ENCODE data around the gene FAM53A.
A peak's percentile ranks its signal among the peaks of the same experiment; 100 is the strongest.

Gene FAM53A

GRCh38 chr4:1683736-1684505, at the start of gene FAM53A:
FAM53A (minus strand) TSS chr4:1684313; CDS start chr4:1668741, 15,572 bp downstream.
- peak; percentile 86 for DNase-seq (ENCODE audit: low spot score)

GRCh38 chr4:1732911-1733310, 48.8 kb upstream of the FAM53A start:
- no peak for DNase-seq (ENCODE audit: low spot score)

GRCh38 chr4:1731180-1731579, 47.1 kb upstream of the FAM53A start:
- DNase-seq (ENCODE audit: low spot score): no peak

GRCh38 chr4:1730532-1731135, 46.5 kb upstream of the FAM53A start:
- DNase-seq (ENCODE audit: low spot score): no peak

- no peak for DNase-seq (ENCODE audit: low spot score)
These were observed 44.2 kb upstream of the FAM53A start for GRCh38 chr4:1728061-1728980.

GRCh38 chr4:1727117-1728031, 43.3 kb upstream of the FAM53A start:
- no peak for DNase-seq (ENCODE audit: low spot score)

- peak; percentile 78 for DNase-seq (ENCODE audit: low spot score)
These were observed 42.2 kb upstream of the FAM53A start for GRCh38 chr4:1726146-1726934.

GRCh38 chr4:1725521-1725920, 41.4 kb upstream of the FAM53A start:
- no peak for DNase-seq (ENCODE audit: low spot score)

- no peak for DNase-seq (ENCODE audit: low spot score)
These were observed 39.2 kb upstream of the FAM53A start for GRCh38 chr4:1723131-1723801.

GRCh38 chr4:1722551-1723118, 38.5 kb upstream of the FAM53A start:
- DNase-seq (ENCODE audit: low spot score): peak; percentile 71

GRCh38 chr4:1721666-1722550, 37.8 kb upstream of the FAM53A start:
- DNase-seq (ENCODE audit: low spot score): no peak

- peak; percentile 92 for DNase-seq (ENCODE audit: low spot score)
These were observed 37.0 kb upstream of the FAM53A start, which contains the start of the genes TACC3 and TMEM129 for GRCh38 chr4:1721003-1721665. TACC3 (plus strand) TSS chr4:1721521; CDS start chr4:1723422, 1,901 bp downstream. TMEM129 (minus strand) TSS chr4:1721323; CDS start chr4:1720837, 486 bp downstream.

- DNase-seq (ENCODE audit: low spot score): peak; percentile 60
These were observed 36.3 kb upstream of the FAM53A start for GRCh38 chr4:1720163-1720983.

GRCh38 chr4:1718095-1718850, 34.2 kb upstream of the FAM53A start:
- DNase-seq (ENCODE audit: low spot score): no peak

GRCh38 chr4:1717129-1718094, 33.3 kb upstream of the FAM53A start:
- no peak for DNase-seq (ENCODE audit: low spot score)
